T-cell (primary cell): ENCODE data around the gene RIOX2. TPM values are rescaled to one million over a fixed set of nuclear protein-coding genes. Genes with fewer than 3 reads are reported as not detected.
A peak's percentile ranks its signal among the peaks of the same experiment; 100 is the strongest.

Experiments used
- ATAC-seq, 4 experiments: fragments of 200-7000 bp in 3 of 4; fragments of 150-1000 bp in 1 of 4; cut with Tn5 transposase; replicated peaks in 1 of 4; 1 replicate in 3 of 4; 2 replicates in 1 of 4; pipeline ENCODE4 v1.10.0; 2021; ENCODE audit warnings: moderate library complexity in 3 of 4, mild to moderate bottlenecking in 2 of 4, moderate number of reproducible peaks in 1 of 4
- CTCF ChIA-PET, 2 donors: fragments of 300-600 bp; sonication (Branson Sonifier 250); formaldehyde crosslinking; loops; one replicate each; lab custom pipeline; 2022; ENCODE audit warnings: antibody characterized with exemption in 2 of 2; lab: Charles Lee
- POLR2A ChIA-PET, 2 donors: fragments of 300-600 bp; sonication (Branson Sonifier 250); formaldehyde crosslinking; loops; one replicate each; lab custom pipeline; 2022; ENCODE audit warnings: antibody characterized with exemption in 2 of 2; lab: Charles Lee
- DNase-seq, 35 experiments: peaks; one replicate each; pipeline versions ENCODE4 v3.0.0 to v3.0.0-alpha.2; 2013 to 2023
- H3K27ac ChIP-seq: one replicate; pipeline ENCODE4 v1.5.1; 2013; ENCODE audit warnings: low read length
- H3K27me3 ChIP-seq, 2 experiments: replicated peaks in 1 of 2; 1 replicate in 1 of 2; 2 replicates in 1 of 2; pipeline versions ENCODE4 v1.6.1 to v1.7.0; 2013; ENCODE audit warnings: low read length in 1 of 2, mixed read lengths in 1 of 2; ENCODE audit not compliant: control insufficient read depth in 2 of 2, insufficient read depth in 2 of 2; ENCODE audit errors: extremely low read depth in 1 of 2
- H3K36me3 ChIP-seq, 2 donors: 1 replicate in 1 of 2; 2 replicates in 1 of 2; pipeline versions ENCODE4 v1.6.1 to v1.7.0; 2013; ENCODE audit warnings: low read length in 1 of 2; ENCODE audit not compliant: control insufficient read depth in 2 of 2, insufficient read depth in 1 of 2; ENCODE audit errors: extremely low read depth in 1 of 2
- H3K4me1 ChIP-seq, 2 experiments: 1 replicate in 1 of 2; 2 replicates in 1 of 2; pipeline versions ENCODE4 v1.6.1 to v1.7.0; 2013; ENCODE audit warnings: low read length in 2 of 2, mixed read lengths in 1 of 2; ENCODE audit not compliant: insufficient read depth in 2 of 2, control insufficient read depth in 1 of 2; ENCODE audit errors: extremely low read depth in 1 of 2
- H3K4me3 ChIP-seq, 2 donors: 1 replicate in 1 of 2; 2 replicates in 1 of 2; pipeline versions ENCODE4 v1.5.1 to v1.7.0; 2013; ENCODE audit warnings: mild to moderate bottlenecking in 2 of 2, low read length in 1 of 2, moderate library complexity in 1 of 2; ENCODE audit not compliant: control insufficient read depth in 1 of 2; ENCODE audit errors: extremely low read depth in 1 of 2
- H3K9me3 ChIP-seq: 2 replicates; pipeline ENCODE4 v1.7.0; 2013
- H3K27ac Mint-ChIP-seq, 2 donors: one replicate each; pipeline ENCODE4 v1.8.0; 2020 to 2021; ENCODE audit warnings: mild to moderate bottlenecking in 2 of 2, mixed read lengths in 2 of 2
- H3K27me3 Mint-ChIP-seq, 2 donors: one replicate each; pipeline ENCODE4 v1.8.0; 2021 to 2022; ENCODE audit warnings: mixed read lengths in 2 of 2
- H3K36me3 Mint-ChIP-seq: one replicate; pipeline ENCODE4 v1.8.0; 2021; ENCODE audit warnings: mixed read lengths
- H3K4me1 Mint-ChIP-seq, 3 donors: one replicate each; pipeline ENCODE4 v1.8.0; 2020 to 2022; ENCODE audit warnings: mixed read lengths in 3 of 3, mild to moderate bottlenecking in 1 of 3
- H3K4me3 Mint-ChIP-seq, 3 donors: one replicate each; pipeline ENCODE4 v1.8.0; 2020 to 2022; ENCODE audit warnings: mild to moderate bottlenecking in 3 of 3, mixed read lengths in 3 of 3, moderate library complexity in 3 of 3
- H3K9me3 Mint-ChIP-seq, 3 donors: one replicate each; pipeline ENCODE4 v1.8.0; 2020 to 2022; ENCODE audit warnings: mixed read lengths in 3 of 3
- WGBS: methylation state at CpG from one replicate; pipeline ENCODE4 v1.1.5; 2013; ENCODE audit warnings: missing lambda C conversion rate; ENCODE audit not compliant: insufficient coverage; 5-methylcytosine and 5-hydroxymethylcytosine counted together
- total RNA-seq, 35 experiments: library from RNA in 6 of 35; stranded (reverse) in 6 of 35; fragments of 120-200 nt in 1 of 35; gene quantifications; one replicate each; pipeline versions ENCODE4 v1.2.1 to v1.2.4 and lab custom pipeline; 2013 to 2026

The RIOX2 gene
- total RNA-seq, 5 donors from 2014 or later (not counting 1 experiment from before 2014, with no cell fraction given) = 22.8 to 34.7 (median 30.9) TPM

DNA sequence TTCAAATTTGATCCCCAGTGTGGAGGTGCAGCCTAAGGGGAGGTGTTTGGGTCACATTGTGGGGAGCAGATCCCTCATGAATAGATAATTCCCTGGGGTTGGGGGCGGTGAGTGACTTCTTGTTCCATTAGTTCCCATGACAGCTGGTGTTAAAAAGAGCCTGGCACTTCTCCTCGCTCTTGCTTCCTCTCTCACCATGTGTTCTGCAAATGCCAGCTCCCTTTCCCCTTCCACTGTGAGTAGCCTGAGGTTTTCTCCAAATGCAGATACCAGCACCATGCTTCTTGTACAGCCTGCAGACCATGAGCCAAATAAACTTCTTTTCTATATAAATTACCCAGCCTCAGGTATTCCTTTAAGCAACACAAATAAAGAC is 23.1 kb downstream of the RIOX2 start:
- H3K27me3 Mint-ChIP-seq = no peaks in the 10 kb centered on the region
- 100% methylated on average over 1 of the region's 2 CpGs for WGBS
- POLR2A ChIA-PET = no interaction called here
- Histone ChIP-seq H3K27ac (no peak overlapping the region), H3K36me3 (peaks cover 9 to 81% of the 10 kb centered on the region in 2 donors), H3K4me1 (no peaks in the 10 kb centered on the region), H3K4me3 (no peak overlapping the region), H3K9me3 (no peaks in the 10 kb centered on the region), H3K27me3 (no peaks in the 10 kb centered on the region)
- no peak overlapping the region for H3K4me3 Mint-ChIP-seq
- H3K36me3 Mint-ChIP-seq = peaks cover 70% of the 10 kb centered on the region
- no peak for DNase-seq
- no peak for ATAC-seq
- no peak overlapping the region for H3K27ac Mint-ChIP-seq
- no peaks in the 10 kb centered on the region for H3K4me1 Mint-ChIP-seq
- no peaks in the 10 kb centered on the region for H3K9me3 Mint-ChIP-seq
- CTCF ChIA-PET = no interaction called here

DNA sequence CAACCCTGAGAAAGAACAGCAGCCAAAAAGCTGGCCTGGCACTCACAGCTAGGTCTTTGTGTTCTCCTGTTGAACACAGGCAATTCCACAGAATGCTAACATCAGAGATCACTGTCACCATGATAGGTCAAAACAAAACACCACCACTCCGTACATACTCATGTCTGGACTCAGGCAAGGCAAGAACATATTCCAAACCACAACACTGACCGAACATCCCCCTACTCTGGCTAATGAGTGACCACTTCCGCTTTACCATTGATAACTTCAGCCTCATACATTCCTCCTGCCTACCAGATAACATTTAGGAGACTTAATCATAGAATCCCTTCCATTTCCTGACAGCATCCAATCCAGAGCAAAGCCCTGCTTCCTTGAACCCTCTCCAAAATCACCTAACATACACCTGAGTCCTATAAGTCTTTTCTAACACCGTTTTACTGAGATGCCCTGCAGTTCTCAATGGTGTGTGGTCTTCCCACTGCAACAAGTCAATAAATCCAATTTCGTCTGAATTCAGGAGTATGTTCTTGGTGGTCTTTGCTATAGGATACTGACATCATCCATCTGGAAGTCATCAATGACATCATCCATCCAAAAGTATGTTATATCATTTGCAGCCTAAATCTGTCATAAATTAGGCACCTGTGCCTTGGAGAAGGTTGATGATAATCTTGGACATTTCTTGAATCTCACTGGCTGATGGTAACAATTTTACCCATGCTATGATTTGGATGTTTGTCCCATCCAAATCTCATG is 23.7 kb downstream of the RIOX2 start:
- 100% methylated on average over 3 of the region's 5 CpGs for WGBS
- CTCF ChIA-PET = interaction anchor here in 1 of 2 donors (0.7 kb wide), 1 partner anchor 74 kb away, joined by 3 read pairs; no protein-coding TSS in a partner anchor
- Mint-ChIP-seq H3K27me3 (no peaks in the 10 kb centered on the region), H3K4me1 (no peaks in the 10 kb centered on the region), H3K9me3 (no peaks in the 10 kb centered on the region), H3K36me3 (peaks cover 67% of the 10 kb centered on the region), H3K4me3 (no peak overlapping the region), H3K27ac (peak overlapping the region; percentile 0 to 5)
- H3K36me3 ChIP-seq = peaks cover 11 to 81% of the 10 kb centered on the region in 2 donors
- no peak for ATAC-seq
- no peaks in the 10 kb centered on the region for H3K4me1 ChIP-seq
- H3K9me3 ChIP-seq = no peaks in the 10 kb centered on the region
- H3K4me3 ChIP-seq = no peak overlapping the region
- no peak overlapping the region for H3K27ac ChIP-seq
- H3K27me3 ChIP-seq = no peaks in the 10 kb centered on the region
- POLR2A ChIA-PET = no interaction called here
- DNase-seq = no peak

GRCh38 chr3:97942801-97943546 is 29.3 kb downstream of the RIOX2 start:
- H3K27me3 ChIP-seq = no peaks in the 10 kb centered on the region
- peaks cover 30% of the 10 kb centered on the region for H3K36me3 Mint-ChIP-seq
- no peaks in the 10 kb centered on the region for H3K9me3 ChIP-seq
- no peaks in the 10 kb centered on the region for H3K4me1 Mint-ChIP-seq
- peaks cover 8 to 45% of the 10 kb centered on the region in 2 donors for H3K36me3 ChIP-seq
- no peaks in the 10 kb centered on the region for H3K9me3 Mint-ChIP-seq
- H3K4me1 ChIP-seq = no peaks in the 10 kb centered on the region
- peak overlapping the region; percentile 32 to 67 for H3K27ac Mint-ChIP-seq
- ChIA-PET POLR2A (interaction anchor here (0.5 to 0.6 kb wide), 2 partner anchors 80 to 104 kb away, joined by 3 to 5 read pairs; no protein-coding TSS in a partner anchor), CTCF (interaction anchor here (1.2 to 1.6 kb wide), 3 partner anchors 10 to 151 kb away, joined by 3 to 5 read pairs (median 3); no protein-coding TSS in a partner anchor)
- no peak for DNase-seq
- H3K27ac ChIP-seq = no peak overlapping the region
- H3K4me3 Mint-ChIP-seq = no peak overlapping the region
- H3K27me3 Mint-ChIP-seq = no peaks in the 10 kb centered on the region
- no CpG with 5 or more reads among the region's 4 CpGs for WGBS
- ATAC-seq = no peak
- no peak overlapping the region for H3K4me3 ChIP-seq

DNA sequence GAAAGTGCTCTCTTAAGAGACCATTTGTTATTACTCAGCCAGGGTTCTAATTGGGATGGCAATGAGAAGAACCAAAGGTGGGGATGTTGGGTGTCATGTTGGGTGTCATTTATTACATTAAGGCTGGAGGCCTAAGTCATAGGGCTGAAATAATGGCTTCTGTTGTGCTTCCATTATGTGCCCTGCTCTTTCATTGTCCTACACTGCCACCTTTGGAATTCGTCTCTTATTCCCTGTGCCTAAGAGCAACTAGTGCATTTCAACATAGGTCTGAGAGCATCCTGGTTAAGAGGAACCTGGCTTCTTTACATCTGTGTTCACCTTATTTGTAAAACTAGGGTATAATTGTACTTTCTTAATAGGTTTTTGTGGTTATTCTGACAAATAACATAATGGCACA is 32.2 kb downstream of the RIOX2 start:
- no peak overlapping the region for H3K27ac ChIP-seq
- Mint-ChIP-seq H3K27me3 (no peaks in the 10 kb centered on the region), H3K9me3 (no peaks in the 10 kb centered on the region), H3K27ac (peak overlapping the region in 1 of 2 donors; percentile 36), H3K4me1 (peaks cover 0 to 6% (median 0%) of the 10 kb centered on the region in 3 donors), H3K36me3 (peaks cover 16% of the 10 kb centered on the region), H3K4me3 (no peak overlapping the region)
- WGBS = no CpG with 5 or more reads among the region's 1 CpG
- peaks cover 8 to 23% of the 10 kb centered on the region in 2 donors for H3K36me3 ChIP-seq
- peak in 3 of 4 experiments; percentile 34 to 71 (median 54) for ATAC-seq
- CTCF ChIA-PET = interaction anchor here (0.5 to 2.1 kb wide), 4 partner anchors 15 to 145 kb away, joined by 3 to 4 read pairs (median 4); partner anchors contain the start of gene CRYBG3 (in 1 of the 2)
- H3K27me3 ChIP-seq = no peaks in the 10 kb centered on the region
- H3K4me1 ChIP-seq = no peaks in the 10 kb centered on the region
- POLR2A ChIA-PET = no interaction called here
- H3K9me3 ChIP-seq = no peaks in the 10 kb centered on the region
- peak in 10 of 35 experiments; percentile 1 to 48 (median 6) for DNase-seq
- no peak overlapping the region for H3K4me3 ChIP-seq

DNA sequence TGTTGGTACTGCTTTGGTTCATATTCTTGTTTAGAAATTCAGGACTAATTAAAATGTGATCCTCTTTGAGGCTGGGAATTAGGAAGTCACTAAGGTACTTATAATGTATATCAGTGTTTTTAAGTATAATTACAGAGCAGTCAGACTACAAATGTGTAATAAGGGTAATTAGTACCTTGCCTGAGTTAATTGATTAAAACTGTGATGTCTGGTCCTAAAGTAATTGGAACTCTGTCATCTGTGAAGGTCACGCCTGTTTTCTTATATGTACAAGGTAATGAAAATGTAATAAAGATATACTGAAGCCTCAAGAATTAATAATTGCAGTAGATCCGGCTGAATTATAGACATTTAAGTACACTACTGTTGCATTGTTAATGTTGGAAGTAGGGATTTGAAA is 32.8 kb downstream of the RIOX2 start:
- Mint-ChIP-seq H3K4me3 (no peak overlapping the region), H3K36me3 (peaks cover 16% of the 10 kb centered on the region), H3K9me3 (no peaks in the 10 kb centered on the region), H3K27ac (no peak overlapping the region), H3K27me3 (no peaks in the 10 kb centered on the region), H3K4me1 (peaks cover 0 to 6% (median 0%) of the 10 kb centered on the region in 3 donors)
- H3K4me1 ChIP-seq = no peaks in the 10 kb centered on the region
- ChIA-PET POLR2A (no interaction called here), CTCF (interaction anchor here in 1 of 2 donors (0.9 to 2.1 kb wide), 2 partner anchors 14 to 118 kb away, joined by 3 to 4 read pairs; partner anchors contain the start of gene CRYBG3)
- H3K36me3 ChIP-seq = peaks cover 8 to 19% of the 10 kb centered on the region in 2 donors
- no peaks in the 10 kb centered on the region for H3K27me3 ChIP-seq
- no peak overlapping the region for H3K27ac ChIP-seq
- no peak overlapping the region for H3K4me3 ChIP-seq
- no CpG with 5 or more reads among the region's 2 CpGs for WGBS
- H3K9me3 ChIP-seq = no peaks in the 10 kb centered on the region
- ATAC-seq (no peak), DNase-seq (no peak)

DNA sequence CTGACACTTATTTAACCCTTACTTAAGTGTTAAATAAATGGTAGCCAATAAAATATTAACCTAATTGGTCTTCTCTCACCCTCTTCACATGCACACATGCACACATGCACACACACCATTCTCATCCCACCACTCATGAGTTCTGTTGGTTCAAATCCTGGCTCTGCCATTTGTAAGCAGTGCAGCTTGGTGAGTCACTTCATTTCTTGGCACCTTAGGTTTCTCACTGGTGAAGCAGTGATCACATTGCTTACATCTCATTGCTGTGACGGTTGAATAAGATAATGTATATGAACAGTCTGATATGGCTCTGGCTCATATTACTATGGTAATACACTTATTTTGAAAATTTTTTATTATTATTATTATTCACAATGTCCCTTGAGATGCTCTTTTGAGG is 33.8 kb downstream of the RIOX2 start:
- no CpG with 5 or more reads among the region's 1 CpG for WGBS
- Mint-ChIP-seq H3K27ac (no peak overlapping the region), H3K27me3 (no peaks in the 10 kb centered on the region), H3K9me3 (no peaks in the 10 kb centered on the region), H3K4me1 (peaks cover 0 to 6% (median 0%) of the 10 kb centered on the region in 3 donors), H3K36me3 (peaks cover 14% of the 10 kb centered on the region), H3K4me3 (no peak overlapping the region)
- ChIA-PET CTCF (interaction anchor here in 1 of 2 donors (2.1 kb wide), 1 partner anchor 13 kb away, joined by 4 read pairs; no protein-coding TSS in a partner anchor), POLR2A (no interaction called here)
- H3K27me3 ChIP-seq = no peaks in the 10 kb centered on the region
- H3K27ac ChIP-seq = no peak overlapping the region
- H3K9me3 ChIP-seq = no peaks in the 10 kb centered on the region
- H3K4me3 ChIP-seq = no peak overlapping the region
- peaks cover 5 to 11% of the 10 kb centered on the region in 2 donors for H3K36me3 ChIP-seq
- H3K4me1 ChIP-seq = no peaks in the 10 kb centered on the region
- ATAC-seq (peak in 1 of 4 experiments; percentile 10), DNase-seq (no peak)
